ENCODE measurements around the gene PVALEF. TPM values are rescaled to one million over a fixed set of nuclear protein-coding genes. Genes with fewer than 3 reads are reported as not detected.

Gene PVALEF
- polyA plus RNA-seq, 1 donor (not counting 4 experiments of a cell fraction or from before 2014, with no cell fraction given) = not detected

GRCh38 chr17:81176666-81177065 lies 11.4 kb downstream of the PVALEF start:
- peaks cover 3% of the 10 kb centered on the region for H3K9me3 ChIP-seq (ENCODE audit: control insufficient read depth, low read depth, low read length)
- FAIRE-seq = no peak

GRCh38 chr17:81178136-81179091 lies 13.1 kb downstream of the PVALEF start:
- H3K9me1 ChIP-seq (ENCODE audit: control insufficient read depth, extremely low read depth, insufficient read depth, low read length) = no peaks in the 10 kb centered on the region
- dilution Hi-C loops (cut with MboI; ENCODE audit: extremely low pct_ligation_motif_present, low sequenced_read_pairs) = no loop called here
- H3K27ac ChIP-seq (ENCODE audit: control insufficient read depth, insufficient read depth, low read length) = no peak overlapping the region
- no peak overlapping the region for H3K4me2 ChIP-seq (ENCODE audit: control insufficient read depth, extremely low read depth, insufficient read depth, low read depth, low read length)
- no peak for TF ChIP-seq EZH2 (IDR thresholded peaks at IDR 0.05; ENCODE audit: low read length)
- TF ChIP-seq, protein P1, sequence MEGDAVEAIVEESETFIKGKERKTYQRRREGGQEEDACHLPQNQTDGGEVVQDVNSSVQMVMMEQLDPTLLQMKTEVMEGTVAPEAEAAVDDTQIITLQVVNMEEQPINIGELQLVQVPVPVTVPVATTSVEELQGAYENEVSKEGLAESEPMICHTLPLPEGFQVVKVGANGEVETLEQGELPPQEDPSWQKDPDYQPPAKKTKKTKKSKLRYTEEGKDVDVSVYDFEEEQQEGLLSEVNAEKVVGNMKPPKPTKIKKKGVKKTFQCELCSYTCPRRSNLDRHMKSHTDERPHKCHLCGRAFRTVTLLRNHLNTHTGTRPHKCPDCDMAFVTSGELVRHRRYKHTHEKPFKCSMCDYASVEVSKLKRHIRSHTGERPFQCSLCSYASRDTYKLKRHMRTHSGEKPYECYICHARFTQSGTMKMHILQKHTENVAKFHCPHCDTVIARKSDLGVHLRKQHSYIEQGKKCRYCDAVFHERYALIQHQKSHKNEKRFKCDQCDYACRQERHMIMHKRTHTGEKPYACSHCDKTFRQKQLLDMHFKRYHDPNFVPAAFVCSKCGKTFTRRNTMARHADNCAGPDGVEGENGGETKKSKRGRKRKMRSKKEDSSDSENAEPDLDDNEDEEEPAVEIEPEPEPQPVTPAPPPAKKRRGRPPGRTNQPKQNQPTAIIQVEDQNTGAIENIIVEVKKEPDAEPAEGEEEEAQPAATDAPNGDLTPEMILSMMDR (optimal IDR thresholded peaks at IDR 0.05 in 1 of 3, IDR thresholded peaks at IDR 0.05 in 1 of 3, conservative IDR thresholded peaks at IDR 0.05 in 1 of 3; ENCODE audit: extremely low read depth in 1 of 3, insufficient read depth in 2 of 3, low read length in 3 of 3) = no peak
- H3K9me3 ChIP-seq (ENCODE audit: control insufficient read depth, low read depth, low read length) = peaks cover 3% of the 10 kb centered on the region
- FAIRE-seq = no peak
- peaks cover 7% of the 10 kb centered on the region for H3K27me3 ChIP-seq (ENCODE audit: control insufficient read depth, extremely low read depth, insufficient read depth, low read length)
- no peak overlapping the region for H2AFZ ChIP-seq (ENCODE audit: control insufficient read depth, low read length)
- no peak overlapping the region for H3K4me3 ChIP-seq (ENCODE audit: control insufficient read depth in 2 of 3, extremely low read depth in 1 of 3, insufficient read depth in 2 of 3, low read depth in 1 of 3, low read length in 3 of 3)
- H4K20me1 ChIP-seq (ENCODE audit: control insufficient read depth, extremely low read depth, insufficient read depth, low read length) = no peaks in the 10 kb centered on the region
- DNase-seq (ENCODE audit: low read depth, low spot score) = no peak
- H3K36me3 ChIP-seq (ENCODE audit: control insufficient read depth in 2 of 2, extremely low read depth in 1 of 2, insufficient read depth in 2 of 2, low read length in 2 of 2) = no peaks in the 10 kb centered on the region
- no peaks in the 10 kb centered on the region for H3K4me1 ChIP-seq (ENCODE audit: control insufficient read depth, extremely low read depth, insufficient read depth, low read length)
- H3K79me2 ChIP-seq (ENCODE audit: control insufficient read depth, insufficient read depth, low read length) = no peaks in the 10 kb centered on the region
- H3K9ac ChIP-seq (ENCODE audit: control insufficient read depth, extremely low read depth, insufficient read depth, low read length) = no peak overlapping the region

More at GRCh38 chr17:81176666-81177065, 11.4 kb downstream of the PVALEF start:
- no peak for TF ChIP-seq EZH2 (IDR thresholded peaks at IDR 0.05; ENCODE audit: low read length)
- TF ChIP-seq, protein P1 (optimal IDR thresholded peaks at IDR 0.05 in 1 of 3, IDR thresholded peaks at IDR 0.05 in 1 of 3, conservative IDR thresholded peaks at IDR 0.05 in 1 of 3; ENCODE audit: extremely low read depth in 1 of 3, insufficient read depth in 2 of 3, low read length in 3 of 3) = no peak
- Histone ChIP-seq H3K4me1 (ENCODE audit: control insufficient read depth, extremely low read depth, insufficient read depth, low read length) (no peaks in the 10 kb centered on the region), H3K4me3 (ENCODE audit: control insufficient read depth in 2 of 3, extremely low read depth in 1 of 3, insufficient read depth in 2 of 3, low read depth in 1 of 3, low read length in 3 of 3) (no peak overlapping the region), H3K9me1 (ENCODE audit: control insufficient read depth, extremely low read depth, insufficient read depth, low read length) (no peaks in the 10 kb centered on the region), H3K27me3 (ENCODE audit: control insufficient read depth, extremely low read depth, insufficient read depth, low read length) (peaks cover 7% of the 10 kb centered on the region), H3K4me2 (ENCODE audit: control insufficient read depth, extremely low read depth, insufficient read depth, low read depth, low read length) (no peak overlapping the region), H3K9ac (ENCODE audit: control insufficient read depth, extremely low read depth, insufficient read depth, low read length) (no peak overlapping the region), H2AFZ (ENCODE audit: control insufficient read depth, low read length) (no peak overlapping the region), H3K36me3 (ENCODE audit: control insufficient read depth in 2 of 2, extremely low read depth in 1 of 2, insufficient read depth in 2 of 2, low read length in 2 of 2) (no peaks in the 10 kb centered on the region), H4K20me1 (ENCODE audit: control insufficient read depth, extremely low read depth, insufficient read depth, low read length) (no peaks in the 10 kb centered on the region), H3K27ac (ENCODE audit: control insufficient read depth, insufficient read depth, low read length) (no peak overlapping the region), H3K79me2 (ENCODE audit: control insufficient read depth, insufficient read depth, low read length) (no peaks in the 10 kb centered on the region)
- dilution Hi-C loops (cut with MboI; ENCODE audit: extremely low pct_ligation_motif_present, low sequenced_read_pairs) = no loop called here
- no peak for DNase-seq (ENCODE audit: low read depth, low spot score)

Measured in keratinocyte (primary cell).